Measurements from ENCODE around the gene EIF4G3.

The EIF4G3 gene

GRCh38 chr1:20983297-20983889 lies 193.3 kb downstream of the EIF4G3 start:
- no peak for DNase-seq

- DNase-seq, result no peak
Observed at GRCh38 chr1:20982316-20982715, 194.4 kb downstream of the EIF4G3 start.

- no peak for DNase-seq
Observed at GRCh38 chr1:20981915-20982314, 194.8 kb downstream of the EIF4G3 start.

DNA sequence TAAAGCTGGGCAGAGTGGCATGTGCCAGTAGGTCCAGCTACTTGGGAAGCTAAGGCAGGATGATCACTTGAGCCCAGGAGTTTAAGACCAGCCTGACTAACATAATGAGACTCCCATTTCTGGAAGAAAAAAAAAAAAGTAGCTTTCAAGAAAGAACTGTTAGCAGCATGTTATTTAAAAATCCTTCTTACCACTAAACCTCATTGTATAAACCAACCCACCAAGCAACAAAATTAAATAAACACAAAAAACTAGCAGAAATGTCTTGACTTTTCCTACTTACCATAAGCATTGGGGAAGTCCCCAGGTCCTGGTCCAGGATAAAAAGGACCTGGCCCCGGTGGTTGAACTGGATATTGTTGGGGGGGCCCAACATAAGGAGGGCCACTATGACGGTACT lies 196.6 kb downstream of the EIF4G3 start:
- no peak for DNase-seq

GRCh38 chr1:20978413-20978812 lies 198.3 kb downstream of the EIF4G3 start:
- DNase-seq, result no peak

GRCh38 chr1:20975668-20976067 lies 201.0 kb downstream of the EIF4G3 start:
- DNase-seq, result no peak

GRCh38 chr1:20974951-20975350 lies 201.7 kb downstream of the EIF4G3 start:
- no peak for DNase-seq

DNA sequence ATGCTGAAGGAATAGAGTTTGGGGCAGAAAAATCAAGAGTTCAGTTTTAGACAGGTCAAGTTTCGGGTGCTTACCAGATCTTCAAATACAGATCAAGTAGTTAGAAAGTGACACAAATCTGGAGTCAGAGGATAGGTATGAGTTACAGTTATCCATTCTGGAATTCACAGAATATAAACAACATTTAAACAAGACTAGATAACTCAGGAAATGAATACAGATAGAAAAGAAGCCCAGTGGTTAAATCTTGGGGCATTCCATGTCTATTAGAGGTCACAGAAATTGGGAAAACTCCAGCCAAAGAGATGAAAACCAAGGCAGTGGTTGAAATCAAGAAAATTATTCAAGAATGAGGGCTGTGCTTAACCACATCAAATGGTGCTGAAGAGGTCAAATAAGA lies 202.6 kb downstream of the EIF4G3 start:
- DNase-seq, result no peak

GRCh38 chr1:20972855-20973254 lies 203.8 kb downstream of the EIF4G3 start:
- no peak for DNase-seq

GRCh38 chr1:20964540-20965484 lies 211.9 kb downstream of the EIF4G3 start:
- DNase-seq, result no peak

DNA sequence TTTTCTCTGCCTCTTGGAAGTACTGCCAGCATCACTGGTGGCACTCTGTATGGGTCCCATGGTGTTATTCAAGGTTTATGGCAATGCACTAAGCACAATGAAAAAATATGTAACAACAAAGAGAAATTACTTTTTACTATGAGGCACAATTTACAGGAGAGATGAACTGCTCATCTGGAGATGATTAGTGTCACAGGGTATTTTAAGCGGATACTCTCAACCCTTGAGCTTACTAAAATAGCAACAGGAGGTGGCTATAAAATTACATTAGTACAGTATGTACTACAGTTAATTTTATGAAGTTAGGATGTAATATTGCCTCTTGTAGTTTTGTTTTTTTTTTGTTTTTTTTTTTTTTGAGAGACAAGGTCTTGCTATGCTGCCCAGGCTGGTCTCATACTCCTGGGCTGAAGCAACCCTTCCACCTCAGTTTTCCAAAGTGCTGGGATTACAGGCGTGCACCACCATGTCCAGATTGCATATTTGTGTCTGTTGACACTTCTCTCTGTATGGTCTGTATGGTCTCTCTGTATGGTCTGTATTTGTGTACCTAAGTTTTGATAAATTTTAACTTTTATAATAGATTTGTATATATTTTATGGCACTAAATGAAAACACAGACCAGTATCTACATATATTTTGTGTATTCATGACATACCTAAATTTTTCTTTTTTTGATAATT lies 214.0 kb downstream of the EIF4G3 start:
- DNase-seq, result no peak

GRCh38 chr1:20958430-20958829 lies 218.3 kb downstream of the EIF4G3 start:
- no peak for DNase-seq

DNA sequence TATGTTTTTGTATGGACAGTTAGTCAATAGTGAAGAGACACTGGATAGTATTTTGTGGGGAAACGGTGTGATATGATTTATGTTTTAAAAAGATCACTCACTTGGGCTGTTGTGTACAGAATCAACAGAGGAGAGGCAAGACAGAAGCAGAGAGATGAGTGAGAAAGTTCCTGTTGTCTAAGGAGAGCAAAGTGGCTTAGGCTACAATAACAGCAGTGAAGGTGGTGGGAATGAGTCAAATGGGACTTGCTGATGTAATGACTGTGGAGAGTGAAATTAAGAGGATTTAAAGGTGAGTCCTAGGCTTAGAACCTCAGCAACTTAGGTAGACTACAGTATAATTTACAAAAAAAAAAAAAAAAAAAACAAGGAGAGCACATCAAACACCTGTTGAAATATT lies 220.4 kb downstream of the EIF4G3 start:
- no peak for DNase-seq

DNA sequence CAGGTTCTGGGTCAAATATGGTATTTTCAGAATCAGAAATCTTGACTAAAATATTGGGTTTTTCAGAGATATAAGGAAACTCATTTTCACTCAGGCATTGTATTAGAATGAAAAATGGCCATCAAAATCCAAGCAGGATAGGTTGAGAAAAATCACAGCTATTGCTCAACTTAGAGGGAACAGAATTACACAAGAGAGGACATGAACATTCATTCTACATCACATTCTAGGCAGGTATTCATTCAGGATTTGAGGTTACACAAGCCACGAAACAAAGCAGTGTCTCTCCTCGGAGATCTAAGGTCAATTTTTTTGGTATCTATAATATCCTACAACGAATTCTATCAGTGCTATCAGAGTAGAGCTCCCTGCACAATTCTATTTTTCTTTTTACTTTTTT lies 226.0 kb downstream of the EIF4G3 start:
- no peak for DNase-seq

DNA sequence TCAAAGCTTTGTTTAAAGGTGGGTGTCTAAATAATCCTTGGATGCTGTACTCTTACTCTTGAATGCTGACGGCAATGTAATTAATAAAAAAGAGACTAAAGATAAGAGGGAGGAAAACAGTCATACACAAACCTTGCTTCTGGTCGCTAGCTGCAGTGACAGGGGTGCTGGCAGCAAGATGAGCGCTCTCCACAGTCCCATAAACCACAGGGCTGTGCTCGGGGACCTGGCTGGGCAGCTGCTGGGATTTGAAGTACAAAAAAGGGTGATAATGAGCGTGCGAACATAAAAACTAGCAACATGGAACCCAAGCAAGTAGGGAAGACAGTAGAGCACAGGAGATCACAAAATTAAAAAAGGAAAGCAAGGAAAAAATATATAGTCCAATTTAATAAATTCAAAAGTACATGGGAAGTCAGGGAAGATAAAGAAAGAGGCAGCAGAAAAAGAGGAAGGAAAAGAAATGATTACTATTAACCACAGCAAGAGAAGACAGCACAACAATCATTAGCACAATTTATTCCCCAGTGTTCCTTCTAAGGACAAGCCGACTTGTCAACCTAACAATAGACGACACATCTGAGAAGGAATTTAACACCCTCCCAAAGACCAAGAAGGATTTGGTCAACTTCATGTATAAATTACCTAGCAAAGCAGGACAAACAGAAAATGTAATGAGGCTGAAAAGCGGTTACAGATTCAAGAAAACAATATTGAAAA lies 226.7 kb downstream of the EIF4G3 start:
- DNase-seq, result no peak

- no peak for DNase-seq
Observed at GRCh38 chr1:20948101-20948500, 228.6 kb downstream of the EIF4G3 start.

- no peak for DNase-seq
Observed at GRCh38 chr1:20947409-20947808, 229.3 kb downstream of the EIF4G3 start.

- DNase-seq, result no peak
Observed at GRCh38 chr1:20936621-20937020, 240.1 kb downstream of the EIF4G3 start.

DNA sequence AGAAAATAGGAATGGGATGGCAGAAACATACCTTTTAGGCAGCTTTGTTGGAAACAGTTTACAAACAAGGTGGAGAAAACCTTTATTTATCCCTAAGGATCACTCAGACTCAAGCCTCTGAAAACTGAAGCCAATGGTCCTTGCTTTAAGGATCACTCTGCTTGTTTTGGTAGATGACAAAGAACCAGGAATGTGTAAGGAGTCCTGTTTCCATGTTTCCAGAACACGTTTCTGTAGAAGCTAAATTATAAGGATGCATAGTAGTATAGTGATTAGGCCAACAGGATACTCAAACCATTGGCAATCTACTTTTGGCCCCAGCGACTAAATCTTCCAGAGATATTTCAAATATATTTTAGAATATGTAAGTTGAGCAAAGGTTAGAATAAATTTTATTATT lies 240.5 kb downstream of the EIF4G3 start:
- no peak for DNase-seq

DNA sequence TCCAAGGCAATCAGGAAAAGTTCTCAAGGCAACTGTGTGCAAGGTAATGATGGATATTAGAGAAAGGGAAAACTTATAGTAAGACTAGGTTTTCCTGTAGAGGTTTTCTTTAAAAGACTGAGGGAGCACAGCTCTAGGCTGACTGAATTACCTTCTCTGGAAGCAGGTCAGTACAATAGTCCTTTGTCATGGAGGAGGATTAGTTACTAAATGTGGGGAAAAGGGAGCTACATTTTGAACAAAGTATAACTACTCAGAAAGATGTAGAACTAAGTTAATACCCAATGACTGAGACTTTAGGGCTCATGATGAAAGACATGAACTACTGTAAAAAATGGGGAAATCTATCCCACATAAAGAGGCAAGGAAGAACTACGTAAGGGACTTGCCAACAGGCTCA lies 241.0 kb downstream of the EIF4G3 start:
- DNase-seq, result no peak

DNA sequence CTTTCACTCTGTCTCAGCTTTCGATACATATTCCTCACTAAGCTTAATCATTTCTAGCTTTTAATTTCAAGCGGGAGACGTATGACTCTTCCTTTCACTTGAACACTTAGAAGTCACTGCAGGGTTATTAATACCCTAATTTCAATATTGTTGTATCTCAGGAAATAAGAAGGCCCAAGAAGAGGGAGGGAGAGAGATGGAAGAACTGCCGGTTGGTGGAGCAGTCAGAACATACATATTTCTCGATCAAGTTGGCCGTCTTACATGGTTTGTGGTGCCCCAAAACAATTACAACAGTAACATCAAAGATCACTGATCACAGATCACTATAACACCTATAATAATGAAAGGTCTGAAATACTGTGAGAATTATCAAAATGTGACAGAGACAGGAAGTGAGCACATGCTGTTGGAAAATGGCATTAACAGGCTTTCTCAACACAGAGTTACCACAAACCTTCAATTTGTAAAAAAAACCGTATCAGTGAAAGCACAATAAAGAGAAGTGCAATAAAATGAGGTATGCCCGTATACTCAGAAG lies 244.2 kb downstream of the EIF4G3 start:
- no peak for DNase-seq

DNA sequence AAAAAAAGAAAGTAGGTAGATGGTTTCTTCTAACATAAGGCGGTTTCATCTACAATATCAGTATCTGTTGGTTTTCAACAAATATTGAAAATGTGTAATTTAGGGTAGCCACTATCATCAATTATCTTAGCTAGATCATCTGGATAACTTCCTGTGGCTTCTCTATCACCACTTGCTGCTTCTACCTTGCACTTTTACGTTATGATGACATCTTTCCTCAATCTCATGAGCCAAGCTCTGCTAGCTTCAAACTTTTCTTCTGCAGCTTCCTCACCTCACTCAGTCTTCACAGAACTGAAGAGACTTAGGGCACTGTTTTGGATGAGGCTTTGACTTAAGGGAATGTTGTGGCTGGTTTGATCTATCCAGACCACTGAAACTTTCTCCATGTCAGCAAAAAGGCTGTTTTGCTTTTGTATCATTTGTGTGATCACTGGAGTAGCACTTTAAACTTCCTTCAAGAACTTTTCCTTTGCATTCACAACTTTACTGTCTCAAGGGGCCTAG lies 244.7 kb downstream of the EIF4G3 start:
- no peak for DNase-seq

- DNase-seq, result no peak
Observed at GRCh38 chr1:20930427-20930826, 246.3 kb downstream of the EIF4G3 start.
